H9 (cell line): ENCODE results near the gene HOXA9. TPM values are rescaled to one million over a fixed set of nuclear protein-coding genes. Genes with fewer than 3 reads are reported as not detected.

Source experiments
- DNase-seq: peaks from one replicate; pipeline ENCODE4 v3.0.0-alpha.2; 2017
- H2AFZ ChIP-seq: one replicate; pipeline ENCODE4 v1.6.1; 2013; ENCODE audit warnings: mild to moderate bottlenecking, low read length, control low read depth, moderate library complexity
- H2AK5ac ChIP-seq: 2 replicates; pipeline ENCODE4 v1.6.1; 2013; ENCODE audit warnings: low read length, control low read depth, mixed read lengths; ENCODE audit not compliant: insufficient read length
- H2BK120ac ChIP-seq: one replicate; pipeline ENCODE4 v1.6.1; 2013; ENCODE audit warnings: low read depth, mild to moderate bottlenecking, low read length, control low read depth, inconsistent platforms; ENCODE audit not compliant: poor library complexity, severe bottlenecking
- H2BK12ac ChIP-seq: 2 replicates; pipeline ENCODE4 v1.6.1; 2013; ENCODE audit warnings: low read length, control low read depth, mixed read lengths, low read depth; ENCODE audit not compliant: insufficient read length
- H2BK15ac ChIP-seq: 2 replicates; pipeline ENCODE4 v1.6.1; 2013; ENCODE audit warnings: low read depth, low read length, control low read depth
- H2BK20ac ChIP-seq: one replicate; pipeline ENCODE4 v1.6.1; 2013; ENCODE audit warnings: low read depth, mild to moderate bottlenecking, low read length, control low read depth, inconsistent platforms; ENCODE audit not compliant: poor library complexity, severe bottlenecking
- H2BK5ac ChIP-seq: 2 replicates; pipeline ENCODE4 v1.6.1; 2013; ENCODE audit warnings: low read length, control low read depth, mixed read lengths; ENCODE audit not compliant: insufficient read length
- H3K14ac ChIP-seq: 2 replicates; pipeline ENCODE4 v1.6.1; 2013; ENCODE audit warnings: low read length, control low read depth; ENCODE audit not compliant: insufficient read depth
- H3K18ac ChIP-seq: 2 replicates; pipeline ENCODE4 v1.6.1; 2013; ENCODE audit warnings: low read depth, mild to moderate bottlenecking, mixed read lengths, low read length, control low read depth; ENCODE audit not compliant: insufficient read length
- H3K23ac ChIP-seq: 2 replicates; pipeline ENCODE4 v1.6.1; 2013; ENCODE audit warnings: low read length, control low read depth, mixed read lengths, low read depth; ENCODE audit not compliant: insufficient read length
- H3K23me2 ChIP-seq: 2 replicates; pipeline ENCODE4 v1.6.1; 2013; ENCODE audit warnings: low read depth, mild to moderate bottlenecking, mixed read lengths, low read length, control low read depth; ENCODE audit not compliant: insufficient read length, poor library complexity, severe bottlenecking
- H3K27ac ChIP-seq: 2 replicates; pipeline ENCODE4 v1.5.1; 2013; ENCODE audit warnings: low read length, control low read depth, mixed read lengths, low read depth; ENCODE audit not compliant: insufficient read length
- H3K27me3 ChIP-seq: 2 replicates; pipeline ENCODE4 v1.6.1; 2013; ENCODE audit warnings: low read length, control low read depth, inconsistent platforms; ENCODE audit not compliant: insufficient read depth
- H3K4ac ChIP-seq: 2 replicates; pipeline ENCODE4 v1.6.1; 2013; ENCODE audit warnings: low read depth, mild to moderate bottlenecking, control low read depth, inconsistent platforms, low read length, moderate library complexity
- H3K4me1 ChIP-seq: 2 replicates; pipeline ENCODE4 v1.6.1; 2013; ENCODE audit warnings: low read length, control low read depth, inconsistent platforms; ENCODE audit not compliant: insufficient read depth
- H3K4me2 ChIP-seq: 2 replicates; pipeline ENCODE4 v1.6.1; 2013; ENCODE audit warnings: low read length, control low read depth, mixed read lengths; ENCODE audit not compliant: insufficient read length, insufficient read depth
- H3K56ac ChIP-seq: 2 replicates; pipeline ENCODE4 v1.6.1; 2013; ENCODE audit warnings: low read depth, mild to moderate bottlenecking, mixed read lengths, low read length, control low read depth; ENCODE audit not compliant: insufficient read length
- H3K79me1 ChIP-seq: 2 replicates; pipeline ENCODE4 v1.6.1; 2013; ENCODE audit warnings: low read depth, mild to moderate bottlenecking, moderate library complexity, low read length, control low read depth, inconsistent platforms; ENCODE audit not compliant: insufficient read depth, poor library complexity, severe bottlenecking
- H3K79me2 ChIP-seq: 2 replicates; pipeline ENCODE4 v1.6.1; 2013; ENCODE audit warnings: low read length, control low read depth, inconsistent platforms; ENCODE audit not compliant: insufficient read depth
- H3K9ac ChIP-seq: 2 replicates; pipeline ENCODE4 v1.6.1; 2013; ENCODE audit warnings: low read length, control low read depth, mixed read lengths; ENCODE audit not compliant: insufficient read length; ENCODE audit errors: extremely low read depth
- H3K9me3 ChIP-seq: one replicate; pipeline ENCODE4 v1.6.1; 2013; ENCODE audit warnings: low read depth, low read length, inconsistent platforms; ENCODE audit not compliant: control insufficient read depth
- H3T11ph ChIP-seq: one replicate; pipeline ENCODE4 v1.6.1; 2013; ENCODE audit warnings: mild to moderate bottlenecking, low read length, control low read depth, inconsistent platforms
- H4K20me1 ChIP-seq: one replicate; pipeline ENCODE4 v1.6.1; 2013; ENCODE audit not compliant: control insufficient read depth, insufficient read length, insufficient read depth
- H4K5ac ChIP-seq: 2 replicates; pipeline ENCODE4 v1.6.1; 2013; ENCODE audit warnings: low read depth, mild to moderate bottlenecking, mixed read lengths, low read length, control low read depth; ENCODE audit not compliant: insufficient read length
- H4K8ac ChIP-seq: replicated peaks from 2 replicates; pipeline ENCODE4 v1.6.1; 2013; ENCODE audit warnings: low read length, control low read depth, mixed read lengths, low read depth; ENCODE audit not compliant: insufficient read length
- H4K91ac ChIP-seq: 2 replicates; pipeline ENCODE4 v1.6.1; 2013; ENCODE audit warnings: low read depth, mild to moderate bottlenecking, moderate library complexity, mixed read lengths, low read length, control low read depth; ENCODE audit not compliant: insufficient read length
- H3K27ac Mint-ChIP-seq, 3 experiments: 2 replicates in 2 of 3; 3 replicates in 1 of 3; pipeline ENCODE4 v1.8.0; 2020 to 2021; ENCODE audit warnings: mixed read lengths in 3 of 3, mild to moderate bottlenecking in 1 of 3, moderate library complexity in 1 of 3
- H3K27me3 Mint-ChIP-seq: 2 replicates; pipeline ENCODE4 v1.8.0; 2021; ENCODE audit warnings: low read depth, mild to moderate bottlenecking, moderate library complexity, mixed read lengths
- H3K36me3 Mint-ChIP-seq, 3 experiments: 2 replicates in 2 of 3; 3 replicates in 1 of 3; pipeline ENCODE4 v1.8.0; 2020 to 2021; ENCODE audit warnings: low read depth in 3 of 3, mixed read lengths in 3 of 3; ENCODE audit not compliant: insufficient read depth in 1 of 3
- H3K4me1 Mint-ChIP-seq, 2 experiments: 2 replicates each; pipeline ENCODE4 v1.8.0; 2020; ENCODE audit warnings: mixed read lengths in 2 of 2
- H3K4me3 Mint-ChIP-seq, 2 experiments: 2 replicates in 1 of 2; 3 replicates in 1 of 2; pipeline ENCODE4 v1.8.0; 2020 to 2021; ENCODE audit warnings: mild to moderate bottlenecking in 2 of 2, mixed read lengths in 2 of 2, moderate library complexity in 1 of 2
- H3K9me3 Mint-ChIP-seq, 2 experiments: 2 replicates in 1 of 2; 3 replicates in 1 of 2; pipeline ENCODE4 v1.8.0; 2020; ENCODE audit warnings: mild to moderate bottlenecking in 2 of 2, mixed read lengths in 2 of 2, moderate library complexity in 1 of 2
- WGBS: extraction: QIAGEN DNeasy Blood & Tissue Kit; methylation state at CpG from one replicate; pipeline ENCODE4 v1.1.7; 2013; ENCODE audit warnings: missing lambda C conversion rate, low lambda C conversion rate, mixed read lengths; ENCODE audit not compliant: insufficient read length; ENCODE audit errors: extremely low coverage; 5-methylcytosine and 5-hydroxymethylcytosine counted together
- total RNA-seq: library from RNA; stranded (reverse); gene quantifications from 2 replicates; pipeline ENCODE4 v1.2.1, GENCODE V29; 2021
- TF ChIP-seq, protein P1 (sequence below): fragments of 200-600 bp; sonication (generic); conservative IDR thresholded peaks from 3 replicates; pipeline ENCODE4 v1.8.0; 2021; ENCODE audit warnings: antibody characterized with exemption, mild to moderate bottlenecking

Gene HOXA9
- total RNA-seq, 1 experiment from 2014 or later, result not detected

GRCh38 chr7:27172315-27172774 lies 7.0 kb upstream of the HOXA9 start:
- no peak overlapping the region for H3T11ph ChIP-seq
- no peak overlapping the region for H3K4ac ChIP-seq
- no peak overlapping the region for H2AFZ ChIP-seq
- no peaks in the 10 kb centered on the region; a peak in 1 of 7 replicates for H3K36me3 Mint-ChIP-seq
- H3K9me3 ChIP-seq, result no peaks in the 10 kb centered on the region
- no peak overlapping the region for H4K5ac ChIP-seq
- H3K4me1 ChIP-seq, result no peaks in the 10 kb centered on the region
- H3K27me3 ChIP-seq, result peaks cover 97% of the 10 kb centered on the region
- no peak overlapping the region for H3K56ac ChIP-seq
- no peak overlapping the region for H2BK15ac ChIP-seq
- H2AK5ac ChIP-seq, result no peak overlapping the region
- H3K9ac ChIP-seq, result no peak overlapping the region
- no peaks in the 10 kb centered on the region for H3K79me2 ChIP-seq
- no peaks in the 10 kb centered on the region for H4K20me1 ChIP-seq
- H3K27ac Mint-ChIP-seq, result no peak overlapping the region
- H3K79me1 ChIP-seq, result no peaks in the 10 kb centered on the region
- TF ChIP-seq, protein P1, sequence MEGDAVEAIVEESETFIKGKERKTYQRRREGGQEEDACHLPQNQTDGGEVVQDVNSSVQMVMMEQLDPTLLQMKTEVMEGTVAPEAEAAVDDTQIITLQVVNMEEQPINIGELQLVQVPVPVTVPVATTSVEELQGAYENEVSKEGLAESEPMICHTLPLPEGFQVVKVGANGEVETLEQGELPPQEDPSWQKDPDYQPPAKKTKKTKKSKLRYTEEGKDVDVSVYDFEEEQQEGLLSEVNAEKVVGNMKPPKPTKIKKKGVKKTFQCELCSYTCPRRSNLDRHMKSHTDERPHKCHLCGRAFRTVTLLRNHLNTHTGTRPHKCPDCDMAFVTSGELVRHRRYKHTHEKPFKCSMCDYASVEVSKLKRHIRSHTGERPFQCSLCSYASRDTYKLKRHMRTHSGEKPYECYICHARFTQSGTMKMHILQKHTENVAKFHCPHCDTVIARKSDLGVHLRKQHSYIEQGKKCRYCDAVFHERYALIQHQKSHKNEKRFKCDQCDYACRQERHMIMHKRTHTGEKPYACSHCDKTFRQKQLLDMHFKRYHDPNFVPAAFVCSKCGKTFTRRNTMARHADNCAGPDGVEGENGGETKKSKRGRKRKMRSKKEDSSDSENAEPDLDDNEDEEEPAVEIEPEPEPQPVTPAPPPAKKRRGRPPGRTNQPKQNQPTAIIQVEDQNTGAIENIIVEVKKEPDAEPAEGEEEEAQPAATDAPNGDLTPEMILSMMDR, result no peak
- no peak overlapping the region for H3K27ac ChIP-seq
- no peak overlapping the region for H2BK12ac ChIP-seq
- no peak overlapping the region for H3K14ac ChIP-seq
- H3K4me2 ChIP-seq, result no peak overlapping the region
- H2BK120ac ChIP-seq, result no peak overlapping the region
- no peak overlapping the region for H3K23ac ChIP-seq
- H4K8ac ChIP-seq, result no peak overlapping the region
- H3K4me1 Mint-ChIP-seq, result peaks cover 0 to 3% of the 10 kb centered on the region in 2 experiments; a peak in 2 of 4 replicates
- H3K27me3 Mint-ChIP-seq, result peaks cover 98% of the 10 kb centered on the region
- DNase-seq, result peak; percentile 30
- H3K23me2 ChIP-seq, result no peaks in the 10 kb centered on the region
- H4K91ac ChIP-seq, result no peak overlapping the region
- peaks cover 4 to 20% of the 10 kb centered on the region in 2 experiments; a peak in 4 of 5 replicates for H3K9me3 Mint-ChIP-seq
- WGBS, result no CpG with 5 or more reads among the region's 10 CpGs
- no peak overlapping the region for H2BK5ac ChIP-seq
- no peak overlapping the region for H3K18ac ChIP-seq
- peak overlapping the region in 1 of 2 experiments; percentile 32; a peak in 1 of 5 replicates for H3K4me3 Mint-ChIP-seq
- H2BK20ac ChIP-seq, result no peak overlapping the region
